SK-N-SH (cell line): Measurements from ENCODE around the gene BCAS4. TPM values are rescaled to one million over a fixed set of nuclear protein-coding genes. Genes with fewer than 3 reads are reported as not detected.
A peak's percentile ranks its signal among the peaks of the same experiment; 100 is the strongest.

Experiments
- CTCF ChIA-PET: fragments of 300-600, 350-600 bp; formaldehyde crosslinking; extraction: SDS; loops from one replicate; lab custom pipeline; 2021; lab: Yijun Ruan, JAX
- POLR2A ChIA-PET: fragments of 350-600 bp; sonication (Branson Sonifier 250); formaldehyde crosslinking; extraction: SDS; loops from one replicate; lab custom pipeline; 2020; ENCODE audit warnings: antibody characterized with exemption, inconsistent platforms; lab: Yijun Ruan, JAX
- DNase-seq: peaks from one replicate; pipeline ENCODE4 v3.0.0; 2012
- H2AFZ ChIP-seq: fragments of 200-600 bp; sonication (generic); 2 replicates; pipeline ENCODE4 v1.8.1; 2016; ENCODE audit warnings: antibody characterized with exemption, mild to moderate bottlenecking, low read depth
- H3F3A ChIP-seq: fragments of 200-600 bp; sonication (generic); replicated peaks from 2 replicates; pipeline ENCODE3; 2016; ENCODE audit warnings: antibody characterized with exemption, mild to moderate bottlenecking; ENCODE audit not compliant: insufficient read depth
- H3K27ac ChIP-seq, 2 experiments: fragments of 200-500 bp in 1 of 2; fragments of 200-600 bp in 1 of 2; sonication (Bioruptor generic) in 1 of 2; sonication (generic), shearing (Covaris generic) in 1 of 2; 2 replicates each; pipeline versions ENCODE4 v1.5.1 to v1.6.1; 2014 to 2016; ENCODE audit warnings: low read depth in 2 of 2, inconsistent platforms in 1 of 2, low read length in 1 of 2, mild to moderate bottlenecking in 1 of 2, mixed read lengths in 1 of 2
- H3K27me3 ChIP-seq: fragments of 200-600 bp; sonication (generic), shearing (Covaris generic); 2 replicates; pipeline ENCODE4 v1.6.1; 2016; ENCODE audit warnings: mixed run types; ENCODE audit not compliant: insufficient read depth
- H3K36me3 ChIP-seq, 2 experiments: fragments of 200-500 bp in 1 of 2; fragments of 200-600 bp in 1 of 2; sonication (Bioruptor generic) in 1 of 2; sonication (generic) in 1 of 2; replicated peaks in 1 of 2; 2 replicates each; pipeline versions ENCODE3 to v1.5.1; 2014 to 2016; ENCODE audit warnings: low read length in 1 of 2, mild to moderate bottlenecking in 1 of 2; ENCODE audit not compliant: insufficient read depth in 2 of 2, control insufficient read depth in 1 of 2
- H3K4me1 ChIP-seq, 2 experiments: fragments of 200-500 bp in 1 of 2; fragments of 200-600 bp in 1 of 2; sonication (Bioruptor generic) in 1 of 2; sonication (generic), shearing (Covaris generic) in 1 of 2; 2 replicates each; pipeline versions ENCODE4 v1.5.1 to v1.6.1; 2014 to 2016; ENCODE audit warnings: low read depth in 1 of 2, low read length in 1 of 2, mixed run types in 1 of 2; ENCODE audit not compliant: insufficient read depth in 2 of 2, control insufficient read depth in 1 of 2
- H3K4me2 ChIP-seq: fragments of 200-600 bp; sonication (generic), shearing (Covaris generic); 2 replicates; pipeline ENCODE4 v1.6.1; 2017; ENCODE audit warnings: mixed run types
- H3K4me3 ChIP-seq, 2 experiments: fragments of 200-500 bp in 1 of 2; fragments of 200-600 bp in 1 of 2; sonication (Bioruptor generic) in 1 of 2; sonication (generic), shearing (Covaris generic) in 1 of 2; 2 replicates each; pipeline versions ENCODE4 v1.5.1 to v1.8.1; 2014 to 2016; ENCODE audit warnings: low read depth in 2 of 2, inconsistent platforms in 1 of 2, low read length in 1 of 2, mild to moderate bottlenecking in 1 of 2, mixed read lengths in 1 of 2, moderate library complexity in 1 of 2
- H3K79me2 ChIP-seq: fragments of 200-600 bp; sonication (generic); 2 replicates; pipeline ENCODE4 v1.8.1; 2017; ENCODE audit warnings: mild to moderate bottlenecking; ENCODE audit not compliant: insufficient read depth
- H3K9ac ChIP-seq: fragments of 200-600 bp; sonication (generic); 2 replicates; pipeline ENCODE4 v1.6.1; 2017; ENCODE audit warnings: mixed run types
- H3K9me2 ChIP-seq: fragments of 200-600 bp; sonication (generic); 2 replicates; pipeline ENCODE4 v1.6.1; 2017; ENCODE audit warnings: mixed run types
- H3K9me3 ChIP-seq: fragments of 200-600 bp; sonication (generic); 2 replicates; pipeline ENCODE4 v1.6.1; 2017; ENCODE audit warnings: mixed run types, mild to moderate bottlenecking, moderate library complexity
- H4K20me1 ChIP-seq: fragments of 200-600 bp; sonication (generic); 2 replicates; pipeline ENCODE4 v1.6.1; 2017; ENCODE audit warnings: mild to moderate bottlenecking, mixed run types; ENCODE audit not compliant: insufficient read depth
- EP300 ChIP-seq, 2 experiments: IDR thresholded peaks; 2 replicates each; pipeline versions ENCODE4 v1.4.0 to v1.6.1; 2012; ENCODE audit warnings: borderline replicate concordance in 1 of 2, low read depth in 1 of 2, low read length in 1 of 2
- FOXM1 ChIP-seq: IDR thresholded peaks from 2 replicates; pipeline ENCODE4 v1.4.0; 2012; ENCODE audit warnings: low read depth, mild to moderate bottlenecking
- GATA2 ChIP-seq: sonication (generic); formaldehyde crosslinking; IDR thresholded peaks from 2 replicates; pipeline ENCODE4 v1.5.0; 2020; ENCODE audit warnings: mild to moderate bottlenecking, missing genetic modification reagents
- JUND ChIP-seq: IDR thresholded peaks from 2 replicates; pipeline ENCODE4 v1.4.0; 2012
- MAX ChIP-seq: IDR thresholded peaks from 2 replicates; pipeline ENCODE4 v1.4.0; 2012; ENCODE audit warnings: low read depth
- MXI1 ChIP-seq: IDR thresholded peaks from 2 replicates; pipeline ENCODE4 v1.6.1; 2012; ENCODE audit warnings: mild to moderate bottlenecking, low read depth, low read length, improper control_type of control experiment
- NFIC ChIP-seq: IDR thresholded peaks from 2 replicates; pipeline ENCODE4 v1.4.0; 2012; ENCODE audit warnings: borderline replicate concordance
- NRF1 ChIP-seq: IDR thresholded peaks from 2 replicates; pipeline ENCODE4 v1.6.1; 2012; ENCODE audit warnings: low read depth, mild to moderate bottlenecking, low read length
- RAD21 ChIP-seq: IDR thresholded peaks from 2 replicates; pipeline ENCODE4 v1.6.1; 2012; ENCODE audit warnings: mild to moderate bottlenecking, low read length
- RCOR1 ChIP-seq: fragments of 150-350 bp; IDR thresholded peaks from 2 replicates; pipeline ENCODE4 v1.6.1; 2017; ENCODE audit warnings: antibody characterized with exemption, low read length
- SMC3 ChIP-seq: IDR thresholded peaks from 2 replicates; pipeline ENCODE4 v1.6.1; 2012; ENCODE audit warnings: low read depth, low read length, improper control_type of control experiment
- TCF12 ChIP-seq: IDR thresholded peaks from 2 replicates; pipeline ENCODE4 v1.4.0; 2012
- YY1 ChIP-seq: IDR thresholded peaks from 2 replicates; pipeline ENCODE4 v1.4.0; 2012; ENCODE audit warnings: low read depth, mild to moderate bottlenecking
- WGBS: methylation state at CpG from one replicate; pipeline ENCODE4 v1.1.6; 2017; ENCODE audit warnings: low lambda C conversion rate; 5-methylcytosine and 5-hydroxymethylcytosine counted together
- polyA plus RNA-seq, 3 experiments: library from polyadenylated mRNA; depleted of rRNA; stranded (reverse); fragments of >200 nt; gene quantifications; 2 replicates each; pipeline ENCODE4 v1.2.3, GENCODE V29; 2012
- TF ChIP-seq, protein P1 (sequence below): fragments of 150-350 bp; IDR thresholded peaks from 2 replicates; pipeline ENCODE4 v1.6.1; 2016; ENCODE audit warnings: mild to moderate bottlenecking, low read depth, low read length
- TF ChIP-seq, protein P2 (sequence below): IDR thresholded peaks from 2 replicates; pipeline ENCODE4 v1.6.1; 2012; ENCODE audit warnings: mild to moderate bottlenecking, low read depth, low read length, moderate library complexity
- TF ChIP-seq, protein P3 (sequence below): IDR thresholded peaks from 2 replicates; pipeline ENCODE4 v1.4.0; 2012; ENCODE audit warnings: low read depth, borderline replicate concordance

The BCAS4 gene
- polyA plus RNA-seq (2012; rRNA removed), result 23.3 and 43.8 TPM in 2 replicates
- 22.2 and 30.8 TPM in 2 replicates for polyA plus RNA-seq (2012; cell fraction: cytosol; rRNA removed)
- polyA plus RNA-seq (2012; cell fraction: nucleus; rRNA removed), result 17.8 and 20.9 TPM in 2 replicates

DNA sequence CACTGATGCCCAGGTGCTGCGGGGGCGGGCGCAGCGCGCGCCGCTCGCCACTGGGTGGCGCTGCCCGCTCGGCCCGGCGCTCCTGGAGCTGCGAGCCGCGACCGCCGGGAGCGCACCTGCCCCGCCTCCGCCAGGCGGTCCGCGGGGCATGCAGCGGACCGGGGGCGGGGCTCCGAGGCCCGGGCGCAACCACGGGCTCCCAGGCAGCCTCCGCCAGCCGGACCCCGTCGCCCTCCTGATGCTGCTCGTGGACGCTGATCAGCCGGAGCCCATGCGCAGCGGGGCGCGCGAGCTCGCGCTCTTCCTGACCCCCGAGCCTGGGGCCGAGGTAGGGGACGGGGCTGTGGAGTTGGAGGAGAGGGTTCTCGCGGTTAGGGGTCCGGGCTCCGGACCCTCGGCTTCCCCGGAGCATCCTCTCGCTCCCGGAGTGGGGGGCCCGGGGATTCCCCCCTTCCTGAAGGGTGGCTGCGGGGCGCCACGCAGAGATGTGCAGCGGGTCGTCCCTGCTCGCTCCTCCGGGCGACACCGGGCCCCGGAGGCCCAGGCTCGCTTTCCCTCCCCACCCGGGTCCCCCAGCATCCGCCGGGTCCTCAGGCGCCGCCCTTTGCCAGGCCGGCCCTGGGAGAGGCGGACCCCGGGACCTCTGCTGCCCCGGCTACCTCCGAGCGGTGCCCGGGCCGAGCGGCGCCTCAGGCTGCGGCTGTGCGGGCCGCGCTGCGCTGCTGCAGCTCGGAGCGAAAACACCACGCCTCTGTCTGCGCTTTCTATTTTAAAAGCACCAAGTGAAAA lies at the start of gene BCAS4:
Gene BCAS4, plus strand, starts transcription at position 216 of the 789 bp plus-strand sequence. Its CDS starts 23 bp downstream, at position 239.
- TF ChIP-seq MXI1, result peak; percentile 47
- TF ChIP-seq RCOR1, result 0 out of 2 replicates have a peak, but pooled peaks have one; percentile 9
- TF ChIP-seq MAX, result peak; percentile 73; the same call in 1 of the 2 replicates
- TF ChIP-seq, protein P1, sequence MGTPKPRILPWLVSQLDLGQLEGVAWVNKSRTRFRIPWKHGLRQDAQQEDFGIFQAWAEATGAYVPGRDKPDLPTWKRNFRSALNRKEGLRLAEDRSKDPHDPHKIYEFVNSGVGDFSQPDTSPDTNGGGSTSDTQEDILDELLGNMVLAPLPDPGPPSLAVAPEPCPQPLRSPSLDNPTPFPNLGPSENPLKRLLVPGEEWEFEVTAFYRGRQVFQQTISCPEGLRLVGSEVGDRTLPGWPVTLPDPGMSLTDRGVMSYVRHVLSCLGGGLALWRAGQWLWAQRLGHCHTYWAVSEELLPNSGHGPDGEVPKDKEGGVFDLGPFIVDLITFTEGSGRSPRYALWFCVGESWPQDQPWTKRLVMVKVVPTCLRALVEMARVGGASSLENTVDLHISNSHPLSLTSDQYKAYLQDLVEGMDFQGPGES, result no peak
- TF ChIP-seq NFIC, result no peak
- TF ChIP-seq SMC3, result peak; percentile 81
- no peak for TF ChIP-seq YY1
- TF ChIP-seq RAD21, result peak; percentile 78
- TF ChIP-seq NRF1, result peak; percentile 47
- no peak for TF ChIP-seq EP300 (IDR thresholded peaks at IDR 0.05; ENCODE audit: borderline replicate concordance in 1 of 2, low read depth in 1 of 2, low read length in 1 of 2)
- H3K4me1 ChIP-seq, result peaks cover 10 to 13% of the 10 kb centered on the region in 2 experiments
- peaks cover 10% of the 10 kb centered on the region for H3F3A ChIP-seq
- no peaks in the 10 kb centered on the region for H3K9me3 ChIP-seq
- peak within 1 kb of the TSS; percentile 62 to 68 for H3K27ac ChIP-seq
- H3K27me3 ChIP-seq, result no peaks in the 10 kb centered on the region
- H3K79me2 ChIP-seq, result peaks cover 23% of the 10 kb centered on the region
- H3K9ac ChIP-seq, result peak within 1 kb of the TSS; percentile 86
- H3K9me2 ChIP-seq, result no peaks in the 10 kb centered on the region
- POLR2A ChIA-PET, result interaction anchor here (0.9 to 1.8 kb wide), 4 partner anchors 10 to 163 kb away, joined by 4 to 40 read pairs (median 8); partner anchors contain the start of genes ADNP, DPM1 and MOCS3
- H4K20me1 ChIP-seq, result no peaks in the 10 kb centered on the region
- WGBS, result 1% methylated on average over 29 of the region's 92 CpGs
- peak within 1 kb of the TSS; percentile 75 to 89 for H3K4me3 ChIP-seq
- H2AFZ ChIP-seq, result peak within 1 kb of the TSS; percentile 64
- H3K36me3 ChIP-seq, result no peaks in the 10 kb centered on the region
- CTCF ChIA-PET, result interaction anchor here (0.6 to 11.3 kb wide), 81 partner anchors 8 to 829 kb away, joined by 3 to 340 read pairs (median 5); partner anchors contain the start of genes ADNP, DPM1, MOCS3 and PARD6B
- H3K4me2 ChIP-seq, result peak within 1 kb of the TSS; percentile 79
- peak; percentile 98 for DNase-seq

GRCh38 chr20:50745634-50746137 lies 49.2 kb upstream of the BCAS4 start:
- no peaks in the 10 kb centered on the region for H3K27me3 ChIP-seq
- H3K9ac ChIP-seq, result no peak overlapping the region
- CTCF ChIA-PET, result interaction anchor here (1.5 to 2.3 kb wide), 3 partner anchors 10 to 117 kb away, joined by 3 to 7 read pairs (median 6); no protein-coding TSS in a partner anchor
- H3K36me3 ChIP-seq, result peaks cover 0 to 7% of the 10 kb centered on the region in 2 experiments
- 88% methylated on average over 2 of the region's 2 CpGs for WGBS
- H4K20me1 ChIP-seq, result no peaks in the 10 kb centered on the region
- POLR2A ChIA-PET, result no interaction called here
- no peak for DNase-seq
- no peak overlapping the region; a peak in 1 of 4 replicates for H3K27ac ChIP-seq
- no peak overlapping the region for H2AFZ ChIP-seq
- H3K9me3 ChIP-seq, result no peaks in the 10 kb centered on the region
- H3K9me2 ChIP-seq, result no peaks in the 10 kb centered on the region
- H3K4me1 ChIP-seq, result peaks cover 12 to 33% of the 10 kb centered on the region in 2 experiments
- H3K79me2 ChIP-seq, result no peaks in the 10 kb centered on the region
- H3K4me3 ChIP-seq, result no peak overlapping the region
- no peak overlapping the region for H3K4me2 ChIP-seq
- peaks cover 9% of the 10 kb centered on the region for H3F3A ChIP-seq
- no peak for TF ChIP-seq EP300 (IDR thresholded peaks at IDR 0.05; ENCODE audit: borderline replicate concordance in 1 of 2, low read depth in 1 of 2, low read length in 1 of 2)
- TF ChIP-seq, protein P2, sequence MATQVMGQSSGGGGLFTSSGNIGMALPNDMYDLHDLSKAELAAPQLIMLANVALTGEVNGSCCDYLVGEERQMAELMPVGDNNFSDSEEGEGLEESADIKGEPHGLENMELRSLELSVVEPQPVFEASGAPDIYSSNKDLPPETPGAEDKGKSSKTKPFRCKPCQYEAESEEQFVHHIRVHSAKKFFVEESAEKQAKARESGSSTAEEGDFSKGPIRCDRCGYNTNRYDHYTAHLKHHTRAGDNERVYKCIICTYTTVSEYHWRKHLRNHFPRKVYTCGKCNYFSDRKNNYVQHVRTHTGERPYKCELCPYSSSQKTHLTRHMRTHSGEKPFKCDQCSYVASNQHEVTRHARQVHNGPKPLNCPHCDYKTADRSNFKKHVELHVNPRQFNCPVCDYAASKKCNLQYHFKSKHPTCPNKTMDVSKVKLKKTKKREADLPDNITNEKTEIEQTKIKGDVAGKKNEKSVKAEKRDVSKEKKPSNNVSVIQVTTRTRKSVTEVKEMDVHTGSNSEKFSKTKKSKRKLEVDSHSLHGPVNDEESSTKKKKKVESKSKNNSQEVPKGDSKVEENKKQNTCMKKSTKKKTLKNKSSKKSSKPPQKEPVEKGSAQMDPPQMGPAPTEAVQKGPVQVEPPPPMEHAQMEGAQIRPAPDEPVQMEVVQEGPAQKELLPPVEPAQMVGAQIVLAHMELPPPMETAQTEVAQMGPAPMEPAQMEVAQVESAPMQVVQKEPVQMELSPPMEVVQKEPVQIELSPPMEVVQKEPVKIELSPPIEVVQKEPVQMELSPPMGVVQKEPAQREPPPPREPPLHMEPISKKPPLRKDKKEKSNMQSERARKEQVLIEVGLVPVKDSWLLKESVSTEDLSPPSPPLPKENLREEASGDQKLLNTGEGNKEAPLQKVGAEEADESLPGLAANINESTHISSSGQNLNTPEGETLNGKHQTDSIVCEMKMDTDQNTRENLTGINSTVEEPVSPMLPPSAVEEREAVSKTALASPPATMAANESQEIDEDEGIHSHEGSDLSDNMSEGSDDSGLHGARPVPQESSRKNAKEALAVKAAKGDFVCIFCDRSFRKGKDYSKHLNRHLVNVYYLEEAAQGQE, result no peak
- TF ChIP-seq YY1, result no peak
- no peak for TF ChIP-seq NFIC
- no peak for TF ChIP-seq GATA2 (CRISPR knock-in tag)
- TF ChIP-seq FOXM1, result no peak
- TF ChIP-seq, protein P1, result no peak
- no peak for TF ChIP-seq TCF12
- TF ChIP-seq, protein P3, sequence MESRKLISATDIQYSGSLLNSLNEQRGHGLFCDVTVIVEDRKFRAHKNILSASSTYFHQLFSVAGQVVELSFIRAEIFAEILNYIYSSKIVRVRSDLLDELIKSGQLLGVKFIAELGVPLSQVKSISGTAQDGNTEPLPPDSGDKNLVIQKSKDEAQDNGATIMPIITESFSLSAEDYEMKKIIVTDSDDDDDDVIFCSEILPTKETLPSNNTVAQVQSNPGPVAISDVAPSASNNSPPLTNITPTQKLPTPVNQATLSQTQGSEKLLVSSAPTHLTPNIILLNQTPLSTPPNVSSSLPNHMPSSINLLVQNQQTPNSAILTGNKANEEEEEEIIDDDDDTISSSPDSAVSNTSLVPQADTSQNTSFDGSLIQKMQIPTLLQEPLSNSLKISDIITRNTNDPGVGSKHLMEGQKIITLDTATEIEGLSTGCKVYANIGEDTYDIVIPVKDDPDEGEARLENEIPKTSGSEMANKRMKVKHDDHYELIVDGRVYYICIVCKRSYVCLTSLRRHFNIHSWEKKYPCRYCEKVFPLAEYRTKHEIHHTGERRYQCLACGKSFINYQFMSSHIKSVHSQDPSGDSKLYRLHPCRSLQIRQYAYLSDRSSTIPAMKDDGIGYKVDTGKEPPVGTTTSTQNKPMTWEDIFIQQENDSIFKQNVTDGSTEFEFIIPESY, result no peak
- no peak for TF ChIP-seq JUND
